HG02623 (cell line): ENCODE results near the gene NFKBIZ.
"Not testable (repeated sequence)": the region's sequence is repeated elsewhere in the genome, so short reads cannot be mapped to it uniquely, and the experiment has no call there.

ENCODE experiments used
- ATAC-seq: cut with Tn5 transposase; IDR thresholded peaks from one replicate; pipeline ENCODE4 v1.9.1; 2021; ENCODE audit warnings: moderate library complexity; ENCODE audit not compliant: unreplicated experiment

The NFKBIZ gene

GRCh38 chr3:101868534-101869464 is 19.5 kb downstream of the NFKBIZ start:
- ATAC-seq: no peak

- ATAC-seq: no peak
Measured at GRCh38 chr3:101870138-101870537, 20.8 kb downstream of the NFKBIZ start.

GRCh38 chr3:101873619-101874018 is 24.3 kb downstream of the NFKBIZ start:
- no peak for ATAC-seq

- no peak for ATAC-seq
Measured at GRCh38 chr3:101876142-101876541, 26.8 kb downstream of the NFKBIZ start.

GRCh38 chr3:101878589-101878988 is 29.3 kb downstream of the NFKBIZ start:
- ATAC-seq: no peak

- ATAC-seq: no peak
Measured at GRCh38 chr3:101879102-101879501, 29.8 kb downstream of the NFKBIZ start.

- ATAC-seq: no peak
Measured at GRCh38 chr3:101879623-101880284, 30.4 kb downstream of the NFKBIZ start.

GRCh38 chr3:101884776-101885175 is 35.5 kb downstream of the NFKBIZ start:
- no peak for ATAC-seq

GRCh38 chr3:101885584-101885983 is 36.3 kb downstream of the NFKBIZ start:
- not testable (repeated sequence) for ATAC-seq

GRCh38 chr3:101886626-101887025 is 37.3 kb downstream of the NFKBIZ start:
- ATAC-seq: no peak

GRCh38 chr3:101888653-101889052 is 39.3 kb downstream of the NFKBIZ start:
- no peak for ATAC-seq

- peak; percentile 63 for ATAC-seq
Measured at GRCh38 chr3:101890716-101891115, 41.4 kb downstream of the NFKBIZ start.

- ATAC-seq: no peak
Measured at GRCh38 chr3:101892648-101893047, 43.3 kb downstream of the NFKBIZ start.

- ATAC-seq: no peak
Measured at GRCh38 chr3:101896083-101896757, 46.9 kb downstream of the NFKBIZ start.

GRCh38 chr3:101897013-101897412 is 47.7 kb downstream of the NFKBIZ start:
- no peak for ATAC-seq

- ATAC-seq: no peak
Measured at GRCh38 chr3:101898039-101898438, 48.7 kb downstream of the NFKBIZ start.

GRCh38 chr3:101898752-101899169 is 49.4 kb downstream of the NFKBIZ start:
- ATAC-seq: peak; percentile 87

- ATAC-seq: no peak
Measured at GRCh38 chr3:101900316-101900715, 51.0 kb downstream of the NFKBIZ start.

GRCh38 chr3:101900736-101901135 is 51.4 kb downstream of the NFKBIZ start:
- no peak for ATAC-seq

GRCh38 chr3:101902041-101902440 is 52.7 kb downstream of the NFKBIZ start:
- peak; percentile 50 for ATAC-seq

- no peak for ATAC-seq
Measured at GRCh38 chr3:101903451-101903871, 54.1 kb downstream of the NFKBIZ start.
